Measurements from ENCODE around the gene PDE6B.

The PDE6B gene

GRCh38 chr4:622996-623913, 2.1 kb upstream of the PDE6B start:
- TF ChIP-seq GATA2 (IDR thresholded peaks at IDR 0.05; ENCODE audit: low read depth, low read length) (no peak), GATA3 (IDR thresholded peaks at IDR 0.05; ENCODE audit: low read depth, low read length) (no peak)

DNA sequence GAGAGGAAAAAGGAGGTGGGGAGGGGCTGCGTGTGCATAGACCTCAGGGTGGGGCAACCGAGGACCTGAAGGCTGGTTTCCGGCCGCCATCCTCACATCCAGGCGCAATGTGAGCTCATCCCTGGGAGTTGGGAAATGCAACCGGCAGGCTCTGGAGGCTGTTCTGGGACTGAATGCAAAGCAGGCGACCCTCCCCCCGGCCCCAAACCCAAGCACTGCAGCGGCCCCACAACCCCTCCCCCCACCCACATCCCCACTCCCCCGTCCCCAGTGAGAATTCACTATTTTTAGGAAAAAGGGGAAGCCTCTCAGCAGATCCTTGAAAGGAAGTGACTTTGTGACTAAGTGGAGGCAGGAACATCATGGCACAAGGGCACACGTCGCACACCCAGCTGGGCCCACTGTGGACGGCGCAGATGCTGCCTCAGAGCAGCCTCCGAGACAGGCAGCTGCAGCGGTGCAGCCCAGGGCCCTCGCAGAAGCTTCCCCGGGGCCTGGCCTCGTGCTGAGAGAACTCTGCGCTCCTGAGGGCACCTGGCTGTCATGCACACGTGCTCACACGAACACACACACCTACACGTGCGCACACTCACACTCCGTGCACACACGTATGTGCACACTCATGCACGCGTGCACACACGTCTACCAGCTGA, 1.3 kb upstream of the PDE6B start:
- TF ChIP-seq GATA3 (IDR thresholded peaks at IDR 0.05; ENCODE audit: low read depth, low read length) (no peak), GATA2 (IDR thresholded peaks at IDR 0.05; ENCODE audit: low read depth, low read length) (no peak)

- TF ChIP-seq GATA3 (IDR thresholded peaks at IDR 0.05; ENCODE audit: low read depth, low read length), result no peak
- no peak for TF ChIP-seq GATA2 (IDR thresholded peaks at IDR 0.05; ENCODE audit: low read depth, low read length)
Measured at GRCh38 chr4:625631-626161, 323 bp downstream of the PDE6B start.

DNA sequence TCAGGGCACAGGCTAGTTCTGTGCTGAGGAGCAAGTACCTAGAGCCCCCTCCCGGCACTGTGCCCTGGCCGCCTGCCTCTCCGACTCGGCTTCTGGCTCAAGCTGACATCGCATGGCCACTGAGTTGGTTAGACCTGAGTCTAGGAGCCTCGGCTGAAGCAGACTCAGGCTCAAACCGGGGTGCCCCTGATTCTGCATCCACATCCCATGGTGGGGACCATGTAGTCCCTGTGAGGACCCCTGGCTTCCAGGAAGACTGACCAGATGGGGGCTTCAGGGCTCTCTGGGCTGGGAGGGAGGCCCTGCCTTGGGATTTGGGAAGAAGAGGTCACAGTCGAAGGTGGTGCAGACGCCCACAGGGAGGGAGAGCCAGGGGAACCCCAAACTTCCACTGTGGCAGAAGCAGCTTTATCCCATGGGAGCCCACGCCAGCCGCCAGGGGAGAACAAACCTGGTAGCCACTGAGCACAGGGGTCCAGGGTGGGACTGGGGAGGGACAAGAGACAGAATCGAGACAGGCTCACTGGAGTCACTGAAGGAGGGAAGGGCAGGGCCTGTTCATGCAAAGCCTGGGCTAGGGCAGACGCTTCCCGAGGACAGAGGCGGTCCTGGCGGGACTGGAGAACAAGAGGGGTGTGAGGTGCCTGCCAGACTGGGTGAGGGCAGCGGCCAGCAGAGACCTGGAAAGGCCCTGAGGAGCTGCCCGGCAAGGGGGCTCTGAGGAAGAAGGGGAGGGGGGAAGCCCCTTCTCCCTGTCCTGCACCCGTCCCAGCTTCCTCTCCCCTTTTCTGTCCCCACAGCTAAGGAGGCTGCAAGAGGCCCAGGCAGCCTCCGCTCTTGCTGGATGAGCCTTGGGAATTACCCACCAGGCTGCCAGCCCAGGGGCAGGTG, 1.1 kb downstream of the PDE6B start:
- TF ChIP-seq GATA2 (IDR thresholded peaks at IDR 0.05; ENCODE audit: low read depth, low read length), result no peak
- no peak for TF ChIP-seq GATA3 (IDR thresholded peaks at IDR 0.05; ENCODE audit: low read depth, low read length)

- TF ChIP-seq GATA3 (IDR thresholded peaks at IDR 0.05; ENCODE audit: low read depth, low read length) (no peak), GATA2 (IDR thresholded peaks at IDR 0.05; ENCODE audit: low read depth, low read length) (no peak)
Measured at GRCh38 chr4:627347-628125, 2.2 kb downstream of the PDE6B start.

DNA sequence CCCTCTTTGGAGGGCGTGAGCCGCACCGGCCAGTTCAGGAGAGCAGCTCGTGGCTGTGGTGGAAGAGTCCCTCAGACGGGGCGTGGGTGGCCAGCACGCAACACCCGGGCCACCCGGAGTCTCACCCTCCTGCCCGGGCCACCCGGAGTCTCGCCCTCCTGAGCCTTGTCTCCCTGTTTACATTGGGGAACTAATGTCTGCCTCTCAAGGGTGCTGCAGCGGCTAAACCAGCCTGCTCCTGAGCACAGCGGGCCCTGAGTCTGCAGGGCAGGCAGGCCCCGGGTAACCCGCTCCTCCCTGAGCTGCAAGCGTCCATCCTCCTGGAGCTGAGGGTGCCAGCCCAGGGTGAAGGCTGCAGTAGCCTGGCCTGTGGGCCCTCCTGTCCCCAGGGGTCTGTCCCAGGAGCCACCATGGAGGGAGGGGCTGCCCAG, 3.0 kb downstream of the PDE6B start:
- no peak for TF ChIP-seq GATA2 (IDR thresholded peaks at IDR 0.05; ENCODE audit: low read depth, low read length)
- TF ChIP-seq GATA3 (IDR thresholded peaks at IDR 0.05; ENCODE audit: low read depth, low read length), result no peak

DNA sequence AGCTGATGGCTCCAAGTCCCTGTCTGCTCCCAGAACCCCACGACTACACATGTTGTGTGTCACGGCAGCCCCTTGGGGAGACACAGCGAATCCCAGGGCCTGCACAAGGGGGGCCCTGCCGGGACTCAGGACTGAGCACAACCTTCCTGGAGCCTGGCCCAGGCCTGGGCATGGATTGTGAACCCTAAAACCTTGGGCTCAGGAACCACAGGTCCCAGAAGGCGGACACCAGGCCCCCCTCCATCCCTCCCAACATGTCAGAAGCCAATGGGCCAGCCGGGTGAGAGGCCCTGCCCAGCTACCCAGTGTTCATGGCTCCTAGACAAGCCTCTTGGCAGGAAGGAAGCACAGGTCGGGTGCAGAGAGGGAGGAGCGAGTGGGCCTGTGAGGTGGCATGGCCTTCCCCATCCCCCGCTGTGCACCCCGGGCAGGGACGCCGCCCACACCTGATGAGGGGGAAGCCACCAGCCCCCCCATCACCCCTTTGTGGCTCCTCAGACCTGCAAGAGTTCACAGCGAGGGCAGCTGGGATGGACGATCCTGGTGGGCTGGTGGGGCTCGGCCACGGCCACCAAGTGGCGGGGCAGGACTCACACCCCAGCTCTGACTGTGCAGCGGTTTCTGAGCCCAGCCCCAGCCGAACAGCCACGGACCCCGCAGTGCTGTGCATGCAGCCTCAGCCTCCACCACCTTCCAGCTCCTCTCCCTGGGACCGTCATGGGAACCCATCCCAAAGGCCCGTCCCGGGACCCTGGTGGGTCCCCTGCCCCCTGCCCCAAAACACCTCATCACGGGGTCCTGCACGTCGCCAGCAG, 3.7 kb downstream of the PDE6B start:
- TF ChIP-seq GATA2 (IDR thresholded peaks at IDR 0.05; ENCODE audit: low read depth, low read length) (no peak), GATA3 (IDR thresholded peaks at IDR 0.05; ENCODE audit: low read depth, low read length) (no peak)

DNA sequence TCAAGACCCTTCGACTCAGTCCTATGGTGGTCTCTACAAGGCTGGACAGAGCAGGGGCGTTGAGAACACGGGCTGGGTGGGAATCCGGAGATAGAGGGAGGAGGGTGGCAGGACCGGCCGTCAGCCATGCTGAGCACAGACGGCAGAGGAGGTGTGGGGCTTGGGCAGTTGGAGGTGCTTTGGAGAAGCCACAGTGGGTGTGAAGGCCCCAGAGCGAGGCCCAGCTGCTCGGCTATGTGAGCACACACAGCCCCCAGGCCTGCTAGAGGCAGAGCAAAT, 4.2 kb downstream of the PDE6B start:
- TF ChIP-seq GATA3 (IDR thresholded peaks at IDR 0.05; ENCODE audit: low read depth, low read length), result no peak

DNA sequence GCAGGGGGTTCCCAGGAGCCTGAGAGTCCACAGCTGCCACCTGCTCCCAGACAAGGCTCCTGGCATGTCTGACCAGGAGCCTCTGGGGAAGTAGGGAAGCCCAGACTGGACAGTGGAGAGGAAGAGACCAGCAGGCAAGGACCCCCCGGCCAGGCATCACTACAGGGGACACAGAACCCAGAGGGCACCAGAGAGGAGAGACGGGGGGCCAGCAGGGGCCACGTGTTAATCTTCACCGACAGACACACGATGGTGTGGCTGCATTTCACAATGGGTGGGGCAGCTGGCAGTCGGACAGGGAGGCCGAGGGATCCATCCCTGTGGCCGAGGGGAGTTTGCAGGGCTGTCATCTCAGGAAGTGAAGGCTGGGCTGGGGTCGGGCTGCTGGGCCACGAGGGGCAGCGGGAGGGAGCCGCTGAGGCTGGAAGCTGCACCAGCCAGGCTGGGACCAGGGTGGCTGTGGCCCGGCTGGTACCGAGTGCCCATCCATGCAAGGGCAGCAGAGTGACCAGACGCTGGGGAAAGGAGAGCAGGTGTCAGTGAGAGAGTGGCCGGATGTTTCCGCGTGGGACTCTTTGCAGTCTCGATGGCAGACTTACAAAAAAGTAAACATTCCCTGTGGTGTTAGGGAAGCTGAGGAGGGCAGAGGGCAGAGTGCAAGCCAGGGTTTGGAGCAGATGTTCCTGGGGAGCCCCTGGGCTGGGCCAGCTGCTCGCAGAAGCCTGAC, 4.7 kb downstream of the PDE6B start:
- TF ChIP-seq GATA3 (IDR thresholded peaks at IDR 0.05; ENCODE audit: low read depth, low read length) (no peak), GATA2 (IDR thresholded peaks at IDR 0.05; ENCODE audit: low read depth, low read length) (no peak)

DNA sequence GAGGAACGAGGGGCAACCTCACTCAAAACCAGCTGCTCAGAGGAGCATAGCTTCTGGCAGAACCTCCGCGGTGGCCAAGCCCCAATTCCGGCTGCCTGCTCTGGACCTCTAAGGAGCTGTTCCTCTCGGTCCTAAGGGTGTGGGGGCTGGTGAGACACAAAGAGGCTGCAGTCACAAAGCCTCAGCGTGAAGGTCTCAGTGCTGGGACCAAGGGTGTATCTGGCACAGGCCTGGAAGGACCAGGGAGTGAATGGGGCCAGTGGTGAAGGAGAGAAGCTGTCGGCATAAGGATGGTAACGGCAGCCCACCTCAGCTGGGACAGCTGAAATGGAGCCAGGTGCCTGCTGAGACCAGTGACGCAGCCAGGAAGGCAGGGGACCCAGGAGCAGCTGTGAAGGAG, 5.3 kb downstream of the PDE6B start:
- TF ChIP-seq GATA2 (IDR thresholded peaks at IDR 0.05; ENCODE audit: low read depth, low read length) (no peak), GATA3 (IDR thresholded peaks at IDR 0.05; ENCODE audit: low read depth, low read length) (no peak)

DNA sequence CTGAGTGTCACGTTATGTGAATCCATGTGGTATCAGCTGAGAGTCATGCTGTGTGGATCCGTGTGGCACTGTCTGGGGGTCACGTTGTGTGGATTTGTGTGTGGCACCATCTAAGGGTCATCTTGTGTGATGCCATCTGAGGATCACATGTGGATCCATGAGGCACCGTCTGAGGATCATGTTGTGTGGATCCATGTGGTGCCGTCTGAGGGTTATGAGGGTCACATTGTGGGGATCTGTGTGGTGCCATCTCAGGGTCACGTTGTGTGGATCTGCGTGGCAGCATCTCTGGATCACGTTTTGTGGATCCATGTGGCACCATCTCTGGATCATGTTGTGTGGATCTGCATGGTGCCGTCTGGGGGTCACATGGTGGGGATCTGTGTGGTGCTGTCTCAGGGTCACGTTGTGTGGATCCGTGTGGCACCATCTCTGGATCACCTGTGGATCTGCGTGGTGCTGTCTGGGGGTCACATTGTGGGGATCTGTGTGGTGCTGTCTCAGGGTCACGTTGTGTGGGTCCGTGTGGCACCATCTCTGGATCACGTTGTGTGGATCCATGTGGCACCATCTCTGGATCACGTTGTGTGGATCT, 6.9 kb downstream of the PDE6B start:
- TF ChIP-seq GATA2 (IDR thresholded peaks at IDR 0.05; ENCODE audit: low read depth, low read length) (no peak), GATA3 (IDR thresholded peaks at IDR 0.05; ENCODE audit: low read depth, low read length) (no peak)

- TF ChIP-seq GATA2 (IDR thresholded peaks at IDR 0.05; ENCODE audit: low read depth, low read length) (no peak), GATA3 (IDR thresholded peaks at IDR 0.05; ENCODE audit: low read depth, low read length) (no peak)
Measured at GRCh38 chr4:632926-633325, 7.6 kb downstream of the PDE6B start.

Measured in SH-SY5Y (cell line).